PFSK-1 (cell line): ENCODE data around the gene FAF1.

Source experiments
- FOXP2 ChIP-seq: optimal IDR thresholded peaks from 2 replicates; pipeline ENCODE3; 2011; ENCODE audit warnings: borderline replicate concordance, control low read depth, inconsistent platforms; ENCODE audit not compliant: insufficient read depth; ENCODE audit errors: extremely low read length, extremely low read depth
- POLR2AphosphoS5 ChIP-seq: IDR thresholded peaks from 2 replicates; pipeline ENCODE4 v1.6.1; 2012; ENCODE audit warnings: low read depth, mild to moderate bottlenecking, control low read depth, low read length, moderate library complexity
- SIN3A ChIP-seq: IDR thresholded peaks from 2 replicates; pipeline ENCODE4 v1.6.1; 2012; ENCODE audit warnings: mild to moderate bottlenecking, low read length, moderate library complexity, borderline replicate concordance; ENCODE audit not compliant: insufficient read depth
- TAF1 ChIP-seq: IDR thresholded peaks from 2 replicates; pipeline ENCODE4 v1.6.1; 2012; ENCODE audit warnings: low read length, control low read depth, borderline replicate concordance; ENCODE audit not compliant: insufficient read depth
- TF ChIP-seq, protein P1 (sequence below), 2 experiments: IDR thresholded peaks; 2 replicates each; pipeline versions ENCODE4 v1.6.1 to v1.8.0; 2011 to 2012; ENCODE audit warnings: low read depth in 2 of 2, low read length in 2 of 2, control low read depth in 1 of 2, inconsistent platforms in 1 of 2, mild to moderate bottlenecking in 1 of 2, moderate library complexity in 1 of 2; ENCODE audit not compliant: insufficient read depth in 1 of 2

Gene FAF1

DNA sequence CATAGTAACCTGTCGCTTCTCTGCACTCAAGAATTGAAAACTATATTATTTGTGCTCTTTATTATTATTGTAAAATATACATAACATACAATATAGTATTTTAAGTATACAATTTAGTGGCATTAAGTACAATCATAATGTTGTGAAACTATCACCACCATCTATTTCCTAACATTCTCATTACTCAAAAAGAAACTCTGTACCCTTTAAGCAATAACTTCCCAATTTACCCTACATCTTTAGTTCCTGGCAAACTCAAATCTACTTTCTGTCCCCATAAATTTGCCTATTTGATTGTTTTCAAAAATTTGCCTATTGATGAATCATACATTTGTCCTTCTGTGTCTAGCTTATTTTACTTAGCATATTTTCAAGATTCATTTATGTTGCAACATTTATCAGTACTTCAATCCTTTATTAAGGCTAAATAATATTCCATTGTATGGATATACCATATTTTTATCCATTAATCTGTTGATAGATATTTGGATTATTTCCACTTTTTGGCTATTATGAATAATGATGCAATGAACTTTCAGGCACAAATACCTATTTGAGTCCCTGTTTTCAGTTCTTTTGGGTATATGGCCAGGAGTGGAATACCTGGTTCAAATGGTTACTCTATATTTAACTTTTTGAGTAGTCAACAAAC lies 437.2 kb downstream of the FAF1 start:
- no peak for TF ChIP-seq TAF1
- no peak for TF ChIP-seq FOXP2
- TF ChIP-seq POLR2AphosphoS5 = no peak
- TF ChIP-seq, protein P1, sequence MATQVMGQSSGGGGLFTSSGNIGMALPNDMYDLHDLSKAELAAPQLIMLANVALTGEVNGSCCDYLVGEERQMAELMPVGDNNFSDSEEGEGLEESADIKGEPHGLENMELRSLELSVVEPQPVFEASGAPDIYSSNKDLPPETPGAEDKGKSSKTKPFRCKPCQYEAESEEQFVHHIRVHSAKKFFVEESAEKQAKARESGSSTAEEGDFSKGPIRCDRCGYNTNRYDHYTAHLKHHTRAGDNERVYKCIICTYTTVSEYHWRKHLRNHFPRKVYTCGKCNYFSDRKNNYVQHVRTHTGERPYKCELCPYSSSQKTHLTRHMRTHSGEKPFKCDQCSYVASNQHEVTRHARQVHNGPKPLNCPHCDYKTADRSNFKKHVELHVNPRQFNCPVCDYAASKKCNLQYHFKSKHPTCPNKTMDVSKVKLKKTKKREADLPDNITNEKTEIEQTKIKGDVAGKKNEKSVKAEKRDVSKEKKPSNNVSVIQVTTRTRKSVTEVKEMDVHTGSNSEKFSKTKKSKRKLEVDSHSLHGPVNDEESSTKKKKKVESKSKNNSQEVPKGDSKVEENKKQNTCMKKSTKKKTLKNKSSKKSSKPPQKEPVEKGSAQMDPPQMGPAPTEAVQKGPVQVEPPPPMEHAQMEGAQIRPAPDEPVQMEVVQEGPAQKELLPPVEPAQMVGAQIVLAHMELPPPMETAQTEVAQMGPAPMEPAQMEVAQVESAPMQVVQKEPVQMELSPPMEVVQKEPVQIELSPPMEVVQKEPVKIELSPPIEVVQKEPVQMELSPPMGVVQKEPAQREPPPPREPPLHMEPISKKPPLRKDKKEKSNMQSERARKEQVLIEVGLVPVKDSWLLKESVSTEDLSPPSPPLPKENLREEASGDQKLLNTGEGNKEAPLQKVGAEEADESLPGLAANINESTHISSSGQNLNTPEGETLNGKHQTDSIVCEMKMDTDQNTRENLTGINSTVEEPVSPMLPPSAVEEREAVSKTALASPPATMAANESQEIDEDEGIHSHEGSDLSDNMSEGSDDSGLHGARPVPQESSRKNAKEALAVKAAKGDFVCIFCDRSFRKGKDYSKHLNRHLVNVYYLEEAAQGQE (IDR thresholded peaks at IDR 0.05; ENCODE audit: insufficient read depth in 1 of 2, low read depth in 2 of 2, low read length in 2 of 2) = no peak
- no peak for TF ChIP-seq SIN3A

DNA sequence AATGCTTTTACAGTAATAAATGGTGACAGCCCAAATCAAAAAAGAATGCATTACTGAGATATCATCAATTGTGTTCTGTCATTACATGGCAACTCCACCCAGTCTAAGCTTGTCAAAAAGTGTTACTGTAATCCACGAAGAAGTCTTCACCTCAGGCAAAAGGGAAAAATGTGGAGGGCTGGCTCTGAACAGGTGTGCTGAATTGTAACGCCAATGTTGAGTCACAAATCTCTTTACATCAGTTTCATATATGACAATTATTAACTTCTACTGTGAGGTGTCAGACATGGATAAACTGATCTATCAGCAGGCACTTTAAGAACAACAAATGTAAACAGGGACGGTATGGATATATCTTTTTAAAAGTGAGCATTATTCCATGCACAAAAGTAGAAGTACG lies 438.4 kb downstream of the FAF1 start:
- TF ChIP-seq POLR2AphosphoS5 (no peak), TAF1 (no peak), SIN3A (no peak), FOXP2 (no peak)
- TF ChIP-seq, protein P1 (IDR thresholded peaks at IDR 0.05; ENCODE audit: insufficient read depth in 1 of 2, low read depth in 2 of 2, low read length in 2 of 2) = no peak

DNA sequence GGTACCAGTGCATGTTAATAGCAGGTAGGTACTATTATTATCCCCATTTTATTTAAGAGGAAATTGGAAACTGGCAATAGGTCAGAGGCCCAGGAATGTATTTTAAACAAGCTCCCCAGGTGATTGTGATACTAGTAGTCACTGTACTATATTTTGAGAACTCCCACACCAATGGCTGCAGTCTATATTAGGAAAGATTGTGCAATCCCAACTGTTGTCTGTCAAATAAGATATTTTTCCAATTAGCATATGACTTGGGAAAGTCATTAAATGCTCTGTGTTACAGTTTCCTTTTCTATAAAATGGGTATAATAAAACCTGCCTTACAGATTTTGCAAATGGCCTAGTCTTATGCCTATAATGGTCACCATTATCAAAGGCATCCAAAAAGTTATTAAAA lies 442.6 kb downstream of the FAF1 start:
- TF ChIP-seq, protein P1 (IDR thresholded peaks at IDR 0.05; ENCODE audit: insufficient read depth in 1 of 2, low read depth in 2 of 2, low read length in 2 of 2) = no peak
- TF ChIP-seq TAF1 (no peak), POLR2AphosphoS5 (no peak), FOXP2 (no peak), SIN3A (no peak)

DNA sequence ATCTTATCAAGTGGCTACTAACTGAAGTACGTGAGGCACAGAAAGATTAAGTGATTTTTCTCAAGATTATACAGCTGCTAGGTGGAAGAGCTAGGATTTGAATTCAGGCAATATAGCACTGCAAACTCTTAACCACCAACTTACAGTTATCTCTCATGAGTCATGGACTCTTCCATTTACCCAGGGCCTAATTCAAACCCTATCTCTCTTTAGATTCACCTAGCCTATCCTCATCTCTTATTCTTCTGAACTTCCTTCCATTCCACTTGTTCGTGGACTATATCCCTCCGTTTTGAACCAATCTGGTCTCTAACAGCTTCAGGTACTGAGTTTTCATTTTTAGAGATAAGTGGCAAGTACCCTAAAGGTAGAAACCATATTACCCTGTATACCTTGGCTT lies 444.0 kb downstream of the FAF1 start:
- TF ChIP-seq FOXP2 (no peak), TAF1 (no peak), SIN3A (no peak), POLR2AphosphoS5 (no peak)
- TF ChIP-seq, protein P1 (IDR thresholded peaks at IDR 0.05; ENCODE audit: insufficient read depth in 1 of 2, low read depth in 2 of 2, low read length in 2 of 2) = no peak
